ENCODE results near the gene ZNF318.
"Not testable (repeated sequence)": the region's sequence is repeated elsewhere in the genome, so short reads cannot be mapped to it uniquely, and the experiment has no call there.

Gene ZNF318

GRCh38 chr6:43359381-43359780 is 10.1 kb downstream of the ZNF318 start:
- no peak for DNase-seq (ENCODE audit: low spot score)
- TF ChIP-seq CTCF (IDR thresholded peaks at IDR 0.05; ENCODE audit: borderline replicate concordance, control extremely low read depth, extremely low read depth, insufficient read depth, missing control alignments) = no peak
- in situ Hi-C loops (cut with MboI; ENCODE audit: low sequenced_read_pairs, unreplicated experiment) = no loop called here

- peak; percentile 23 for TF ChIP-seq CTCF (IDR thresholded peaks at IDR 0.05; ENCODE audit: borderline replicate concordance, control extremely low read depth, extremely low read depth, insufficient read depth, missing control alignments)
- no peak for DNase-seq (ENCODE audit: low spot score)
- in situ Hi-C loops (cut with MboI; ENCODE audit: low sequenced_read_pairs, unreplicated experiment) = no loop called here
Measured at GRCh38 chr6:43355862-43356590, 13.4 kb downstream of the ZNF318 start.

GRCh38 chr6:43351951-43352350 is 17.5 kb downstream of the ZNF318 start:
- in situ Hi-C loops (cut with MboI; ENCODE audit: low sequenced_read_pairs, unreplicated experiment); DNase-seq (ENCODE audit: low spot score): not testable (repeated sequence)

- TF ChIP-seq CTCF (IDR thresholded peaks at IDR 0.05; ENCODE audit: borderline replicate concordance, control extremely low read depth, extremely low read depth, insufficient read depth, missing control alignments) = no peak
Measured at GRCh38 chr6:43347444-43347843, 22.0 kb downstream of the ZNF318 start.

GRCh38 chr6:43347021-43347420 is 22.4 kb downstream of the ZNF318 start:
- in situ Hi-C loops (cut with MboI; ENCODE audit: low sequenced_read_pairs, unreplicated experiment) = no loop called here
- no peak for DNase-seq (ENCODE audit: low spot score)
- TF ChIP-seq CTCF (IDR thresholded peaks at IDR 0.05; ENCODE audit: borderline replicate concordance, control extremely low read depth, extremely low read depth, insufficient read depth, missing control alignments) = no peak

More at GRCh38 chr6:43347444-43347843, 22.0 kb downstream of the ZNF318 start:
- in situ Hi-C loops (cut with MboI; ENCODE audit: low sequenced_read_pairs, unreplicated experiment) = no loop called here
- DNase-seq (ENCODE audit: low spot score) = no peak

- in situ Hi-C loops (cut with MboI; ENCODE audit: low sequenced_read_pairs, unreplicated experiment); DNase-seq (ENCODE audit: low spot score): not testable (repeated sequence)
Measured at GRCh38 chr6:43346243-43346642, 23.2 kb downstream of the ZNF318 start.

GRCh38 chr6:43339168-43339567 is 30.3 kb downstream of the ZNF318 start:
- DNase-seq (ENCODE audit: low spot score) = peak; percentile 47
- in situ Hi-C loops (cut with MboI; ENCODE audit: low sequenced_read_pairs, unreplicated experiment) = no loop called here
- TF ChIP-seq CTCF (IDR thresholded peaks at IDR 0.05; ENCODE audit: borderline replicate concordance, control extremely low read depth, extremely low read depth, insufficient read depth, missing control alignments) = no peak

- TF ChIP-seq CTCF (IDR thresholded peaks at IDR 0.05; ENCODE audit: borderline replicate concordance, control extremely low read depth, extremely low read depth, insufficient read depth, missing control alignments) = no peak
- in situ Hi-C loops (cut with MboI; ENCODE audit: low sequenced_read_pairs, unreplicated experiment) = no loop called here
- DNase-seq (ENCODE audit: low spot score) = peak; percentile 29
Measured at GRCh38 chr6:43338243-43338642, 31.2 kb downstream of the ZNF318 start.
